PFSK-1 (cell line): ENCODE measurements around the gene CDH6.

Experiments
- FOXP2 ChIP-seq: optimal IDR thresholded peaks from 2 replicates; pipeline ENCODE3; 2011; ENCODE audit warnings: borderline replicate concordance, control low read depth, inconsistent platforms; ENCODE audit not compliant: insufficient read depth; ENCODE audit errors: extremely low read length, extremely low read depth
- POLR2AphosphoS5 ChIP-seq: IDR thresholded peaks from 2 replicates; pipeline ENCODE4 v1.6.1; 2012; ENCODE audit warnings: low read depth, mild to moderate bottlenecking, control low read depth, low read length, moderate library complexity
- SIN3A ChIP-seq: IDR thresholded peaks from 2 replicates; pipeline ENCODE4 v1.6.1; 2012; ENCODE audit warnings: mild to moderate bottlenecking, low read length, moderate library complexity, borderline replicate concordance; ENCODE audit not compliant: insufficient read depth

DNA sequence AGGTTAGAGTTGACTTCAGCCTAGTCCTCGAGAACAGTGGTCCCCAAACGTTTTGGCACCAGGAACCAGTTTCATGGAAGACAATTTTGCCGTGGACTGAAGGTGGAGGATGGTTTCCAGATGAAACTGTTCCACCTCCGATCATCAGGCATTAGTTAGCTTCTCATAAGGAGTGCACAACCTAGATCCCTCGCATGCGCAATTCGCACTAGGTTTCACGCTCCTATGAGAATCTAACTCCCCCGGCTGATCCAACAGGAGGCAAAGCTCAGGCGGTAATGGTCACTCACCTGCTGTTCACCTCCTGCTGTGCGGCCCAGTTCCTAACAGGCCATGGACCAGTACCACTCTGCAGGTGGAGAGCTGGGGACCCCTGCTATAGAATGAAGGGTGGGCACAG lies 163.6 kb downstream of the CDH6 start:
- no peak for TF ChIP-seq POLR2AphosphoS5
- TF ChIP-seq SIN3A: no peak
- no peak for TF ChIP-seq FOXP2
